Esophagus (tissue), 2 donors: ENCODE results near the gene ADIRF. TPM values are rescaled to one million over a fixed set of nuclear protein-coding genes. Genes with fewer than 3 reads are reported as not detected.

Experiments used
- H3K27ac ChIP-seq, 2 donors: one replicate each; pipeline ENCODE4 v1.5.1; 2013; ENCODE audit warnings: low read depth in 2 of 2, mild to moderate bottlenecking in 2 of 2, inconsistent platforms in 1 of 2, low read length in 1 of 2, moderate library complexity in 1 of 2
- H3K27me3 ChIP-seq, 2 donors: one replicate each; pipeline ENCODE4 v1.6.1; 2013; ENCODE audit warnings: low read length in 2 of 2, control low read depth in 1 of 2, mild to moderate bottlenecking in 1 of 2; ENCODE audit not compliant: insufficient read depth in 2 of 2, control insufficient read depth in 1 of 2
- H3K36me3 ChIP-seq, 2 donors: one replicate each; pipeline ENCODE4 v1.6.1; 2013; ENCODE audit warnings: low read length in 1 of 2; ENCODE audit not compliant: control insufficient read depth in 2 of 2, insufficient read depth in 2 of 2
- H3K4me1 ChIP-seq, 2 donors: one replicate each; pipeline ENCODE4 v1.6.1; 2013; ENCODE audit warnings: low read length in 1 of 2; ENCODE audit not compliant: control insufficient read depth in 2 of 2, insufficient read depth in 2 of 2
- H3K4me3 ChIP-seq, 2 donors: one replicate each; pipeline ENCODE4 v1.5.1; 2013; ENCODE audit warnings: low read length in 2 of 2, mild to moderate bottlenecking in 2 of 2, low read depth in 1 of 2, moderate library complexity in 1 of 2
- H3K9me3 ChIP-seq, 2 donors: one replicate each; pipeline ENCODE4 v1.6.1; 2013; ENCODE audit warnings: mild to moderate bottlenecking in 2 of 2, low read depth in 1 of 2, low read length in 1 of 2, moderate library complexity in 1 of 2; ENCODE audit not compliant: control insufficient read depth in 2 of 2, insufficient read depth in 1 of 2
- WGBS, 2 donors: extraction: QIAGEN DNeasy Blood & Tissue Kit; methylation state at CpG; one replicate each; pipeline ENCODE4 v1.1.7; 2013; 5-methylcytosine and 5-hydroxymethylcytosine counted together
- polyA plus RNA-seq, 2 donors: library from polyadenylated mRNA; stranded (reverse); fragments of 200-250 nt; gene quantifications; one replicate each; pipeline ENCODE4 v1.2.3, GENCODE V29; 2013
- donor health status: healthy with polysubstance abuse.
- donor health status: Bipolar disorder and iron deficiency.

ADIRF gene
- polyA plus RNA-seq, 2 donors: 104 to 437 TPM

DNA sequence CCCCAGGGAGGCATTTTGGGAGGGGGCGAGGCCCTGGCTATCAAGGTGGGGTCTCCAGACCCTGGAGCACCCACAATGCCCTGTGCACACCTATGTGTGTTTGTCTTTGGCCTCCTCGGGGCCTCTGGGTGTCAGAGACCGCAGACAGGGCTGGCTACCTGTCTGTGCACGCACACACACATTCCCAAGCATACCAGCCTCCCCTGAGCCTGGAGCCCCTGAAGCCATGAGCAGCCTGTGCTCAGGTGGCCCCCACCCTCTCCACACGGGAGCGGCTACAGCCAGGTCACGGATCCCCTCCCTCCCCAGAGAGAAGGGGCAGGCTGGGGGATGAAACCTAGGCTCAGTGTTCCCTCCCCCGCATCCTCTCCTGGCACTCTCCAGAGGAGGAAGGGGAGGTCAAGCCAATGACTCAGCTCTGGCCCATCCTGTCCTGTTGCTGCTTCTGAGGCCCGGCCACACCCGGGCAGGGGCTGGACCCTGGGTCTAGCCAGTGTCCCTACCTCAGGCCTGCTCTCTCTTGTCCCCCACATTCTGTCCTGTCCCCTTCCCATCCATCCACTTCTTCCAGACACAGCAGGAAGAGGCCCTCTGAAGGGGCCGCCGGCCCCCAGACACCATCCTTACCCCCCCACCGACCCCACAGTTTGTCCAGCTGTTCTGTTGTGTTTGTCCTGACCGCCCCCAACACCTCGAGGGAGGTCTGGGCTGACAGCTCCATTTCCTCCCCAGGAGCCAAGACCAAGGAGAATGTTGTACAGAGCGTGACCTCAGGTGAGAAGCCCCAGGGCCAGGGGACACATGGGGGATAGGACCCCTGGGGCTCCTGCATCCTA lies 9.2 kb upstream of the ADIRF start:
- WGBS, 2 donors: 34 to 37% methylated on average over 15 to 16 of the region's 16 CpGs
- Histone ChIP-seq H3K36me3 (no peaks in the 10 kb centered on the region), H3K27me3 (no peaks in the 10 kb centered on the region), H3K9me3 (no peaks in the 10 kb centered on the region), H3K27ac (peak overlapping the region; percentile 47 to 69), H3K4me1 (peaks cover 7 to 34% of the 10 kb centered on the region in 2 donors), H3K4me3 (peak overlapping the region; percentile 21 to 35)

DNA sequence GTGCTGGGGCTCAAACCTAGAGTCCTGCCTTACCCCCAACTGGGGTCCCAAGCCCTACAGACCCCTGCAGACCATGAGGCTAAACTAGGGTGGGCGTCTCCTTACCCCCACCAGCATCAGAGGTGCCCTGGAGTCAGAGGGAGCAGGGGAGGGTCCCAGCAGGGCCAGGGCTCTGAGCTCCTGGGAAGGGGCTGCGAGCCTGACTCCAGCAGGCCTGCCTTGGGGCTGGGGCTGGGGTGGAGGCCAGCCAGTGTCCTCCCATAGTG lies 8.6 kb upstream of the ADIRF start:
- Histone ChIP-seq H3K4me3 (no peak overlapping the region), H3K27ac (peak overlapping the region; percentile 25 to 69), H3K9me3 (no peaks in the 10 kb centered on the region), H3K27me3 (no peaks in the 10 kb centered on the region), H3K4me1 (peaks cover 7 to 37% of the 10 kb centered on the region in 2 donors), H3K36me3 (no peaks in the 10 kb centered on the region)
- WGBS, 2 donors: 80 to 89% methylated on average over 2 of the region's 2 CpGs

DNA sequence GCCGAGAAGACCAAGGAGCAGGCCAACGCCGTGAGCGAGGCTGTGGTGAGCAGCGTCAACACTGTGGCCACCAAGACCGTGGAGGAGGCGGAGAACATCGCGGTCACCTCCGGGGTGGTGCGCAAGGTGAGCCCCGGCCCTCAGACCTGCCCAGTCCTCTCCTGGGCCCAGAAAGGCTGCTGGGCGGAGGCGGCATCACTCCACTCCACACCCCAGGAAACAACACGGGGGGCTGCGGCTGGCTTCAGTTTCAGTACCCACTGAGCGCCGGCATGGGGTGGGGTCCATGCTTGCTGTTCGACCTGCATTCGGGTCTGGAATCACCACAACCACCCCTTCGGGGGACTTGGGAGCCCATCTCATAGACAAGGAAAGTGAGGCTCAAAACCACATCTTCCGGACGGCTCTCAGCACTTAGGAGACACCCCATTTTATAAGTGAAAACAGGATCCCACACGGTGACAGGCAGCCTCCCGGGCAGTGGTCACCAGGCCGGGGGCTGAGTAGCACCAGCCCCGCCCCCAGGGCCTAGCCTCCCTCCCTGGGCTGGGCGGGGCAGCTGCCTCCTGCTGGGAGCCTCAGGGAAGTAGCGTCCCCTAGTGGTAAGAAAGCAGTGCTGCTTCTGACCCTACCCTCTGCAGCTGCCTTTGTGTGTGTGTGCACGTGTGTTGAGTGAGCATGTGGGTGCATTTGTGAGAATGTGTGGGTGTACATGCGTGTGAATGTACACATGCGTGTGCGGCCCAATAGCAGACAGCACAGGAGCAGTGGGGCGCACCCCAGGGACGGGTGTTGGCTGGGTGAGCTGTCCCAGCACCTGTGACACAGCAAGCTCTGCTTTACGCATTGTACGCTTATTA lies 8.0 kb upstream of the ADIRF start:
- no peaks in the 10 kb centered on the region for H3K9me3 ChIP-seq
- no peaks in the 10 kb centered on the region for H3K27me3 ChIP-seq
- peaks cover 10 to 36% of the 10 kb centered on the region in 2 donors for H3K4me1 ChIP-seq
- H3K27ac ChIP-seq: peak overlapping the region; percentile 6 to 25
- WGBS, 2 donors: 73 to 74% methylated on average over 37 of the region's 37 CpGs
- no peak overlapping the region for H3K4me3 ChIP-seq
- H3K36me3 ChIP-seq: no peaks in the 10 kb centered on the region

DNA sequence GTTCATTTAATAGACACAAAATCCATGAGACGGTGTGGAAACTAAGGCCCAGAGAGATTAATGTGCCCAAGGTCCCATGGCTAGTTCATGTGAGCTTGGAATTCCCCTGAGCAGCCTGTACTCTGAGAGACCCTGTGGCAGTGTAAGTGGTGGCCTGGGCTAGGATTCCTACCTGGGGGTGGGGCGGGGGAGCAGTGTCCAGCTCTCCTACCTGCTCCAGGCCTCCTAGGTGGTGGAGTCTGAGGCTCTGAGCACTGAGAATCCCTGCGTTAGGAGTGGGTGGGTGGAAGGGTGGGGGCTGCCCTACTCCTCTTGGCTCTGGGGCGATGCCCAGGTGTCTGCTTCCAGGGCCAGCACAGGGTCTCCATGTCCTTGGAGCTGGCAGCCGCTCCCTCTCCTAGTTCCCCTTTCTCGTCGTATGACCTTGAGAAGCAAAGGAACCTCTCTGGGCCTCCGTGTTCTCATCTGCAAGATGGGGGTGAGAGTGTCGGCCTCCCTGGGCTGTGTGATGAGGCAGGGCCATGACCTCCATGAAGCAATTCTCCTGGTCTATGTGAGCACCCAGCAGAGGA lies 7.3 kb upstream of the ADIRF start:
- no peaks in the 10 kb centered on the region for H3K27me3 ChIP-seq
- WGBS, 2 donors: 80 to 81% methylated on average over 9 of the region's 9 CpGs
- H3K4me3 ChIP-seq: no peak overlapping the region
- H3K4me1 ChIP-seq: peaks cover 10 to 35% of the 10 kb centered on the region in 2 donors
- H3K9me3 ChIP-seq: no peaks in the 10 kb centered on the region
- no peak overlapping the region for H3K27ac ChIP-seq
- no peaks in the 10 kb centered on the region for H3K36me3 ChIP-seq

DNA sequence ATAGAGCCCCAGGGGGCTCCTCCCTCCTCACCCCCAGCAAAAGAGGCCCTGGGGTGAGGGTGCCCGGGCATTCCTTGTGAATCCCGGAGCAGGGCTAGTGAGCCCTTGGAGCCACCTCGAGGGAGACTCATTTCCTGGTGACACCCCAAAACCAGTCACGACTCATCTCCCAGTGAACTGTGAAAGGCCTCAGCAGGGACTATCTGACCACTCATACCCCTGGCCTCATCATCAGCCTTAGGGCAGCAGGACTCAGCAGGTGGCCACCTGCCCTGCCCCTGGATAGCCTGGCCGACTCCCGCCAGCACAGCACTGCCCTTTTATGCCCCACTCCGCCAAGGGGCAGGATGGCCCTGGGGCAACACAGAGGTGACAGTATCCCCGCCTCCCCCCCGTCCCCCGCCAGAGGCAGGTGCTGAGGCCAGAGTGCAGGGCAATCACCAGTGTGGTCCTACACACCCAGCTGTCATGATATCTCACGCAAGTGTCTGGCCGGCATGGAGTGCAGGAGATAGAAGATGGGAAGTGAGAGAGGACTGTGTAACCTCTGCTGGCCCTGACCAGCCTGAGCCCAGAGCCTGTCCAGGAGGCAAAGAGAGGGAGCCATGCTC lies 6.7 kb upstream of the ADIRF start:
- Histone ChIP-seq H3K4me1 (peaks cover 10 to 37% of the 10 kb centered on the region in 2 donors), H3K9me3 (no peaks in the 10 kb centered on the region), H3K36me3 (no peaks in the 10 kb centered on the region), H3K27me3 (no peaks in the 10 kb centered on the region), H3K4me3 (no peak overlapping the region), H3K27ac (no peak overlapping the region)
- WGBS, 2 donors: 82 to 84% methylated on average over 11 to 12 of the region's 12 CpGs

DNA sequence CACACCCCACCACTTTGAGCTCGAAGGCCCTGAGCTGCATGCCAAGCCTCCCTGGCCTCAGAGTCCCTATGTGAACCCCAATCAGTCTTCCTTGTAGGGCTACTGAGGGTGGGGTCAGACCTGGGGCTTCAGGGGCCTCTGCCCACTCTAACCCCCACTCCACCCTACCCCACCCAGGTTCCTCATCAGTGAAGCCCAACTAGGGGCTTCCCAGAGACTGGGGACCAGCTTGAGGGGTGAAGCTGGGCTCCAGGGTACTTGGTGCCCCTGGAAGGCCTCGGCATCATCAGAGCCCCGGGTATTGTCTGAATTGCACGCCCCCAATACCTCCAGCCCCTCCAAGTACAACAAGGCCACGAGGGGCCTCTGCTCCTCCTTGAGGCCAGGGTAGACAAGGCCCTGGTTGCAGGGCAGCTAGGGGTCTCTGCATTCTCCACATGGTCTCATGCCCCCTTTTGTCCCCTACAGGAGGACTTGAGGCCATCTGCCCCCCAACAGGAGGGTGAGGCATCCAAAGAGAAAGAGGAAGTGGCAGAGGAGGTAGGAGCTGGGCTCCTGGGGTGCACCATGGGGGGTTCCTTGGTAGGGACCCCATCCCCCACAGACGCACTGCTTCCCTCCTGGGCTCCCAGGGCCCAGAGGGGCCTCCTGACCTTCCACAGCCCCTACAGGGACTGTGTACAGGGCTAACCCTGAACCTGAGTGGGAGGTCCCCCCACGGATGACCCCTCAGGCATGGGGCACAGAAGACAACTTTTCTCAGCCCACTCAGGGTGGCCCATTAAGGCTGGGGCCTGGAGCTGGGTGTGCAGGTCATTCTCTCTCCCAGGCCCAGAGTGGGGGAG lies 5.9 kb upstream of the ADIRF start:
- Histone ChIP-seq H3K4me1 (peaks cover 14 to 44% of the 10 kb centered on the region in 2 donors), H3K4me3 (no peak overlapping the region), H3K27ac (no peak overlapping the region), H3K27me3 (no peaks in the 10 kb centered on the region), H3K36me3 (no peaks in the 10 kb centered on the region), H3K9me3 (no peaks in the 10 kb centered on the region)
- WGBS, 2 donors: 82 to 88% methylated on average over 7 of the region's 7 CpGs

DNA sequence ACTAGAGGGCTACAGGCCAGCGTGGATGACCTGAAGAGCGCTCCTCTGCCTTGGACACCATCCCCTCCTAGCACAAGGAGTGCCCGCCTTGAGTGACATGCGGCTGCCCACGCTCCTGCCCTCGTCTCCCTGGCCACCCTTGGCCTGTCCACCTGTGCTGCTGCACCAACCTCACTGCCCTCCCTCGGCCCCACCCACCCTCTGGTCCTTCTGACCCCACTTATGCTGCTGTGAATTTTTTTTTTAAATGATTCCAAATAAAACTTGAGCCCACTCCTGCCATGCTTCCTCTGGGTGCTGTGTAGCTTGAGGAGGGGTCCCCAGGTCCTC lies 5.3 kb upstream of the ADIRF start:
- Histone ChIP-seq H3K9me3 (no peaks in the 10 kb centered on the region), H3K27me3 (no peaks in the 10 kb centered on the region), H3K27ac (no peak overlapping the region), H3K4me1 (peaks cover 17 to 47% of the 10 kb centered on the region in 2 donors), H3K4me3 (no peak overlapping the region), H3K36me3 (no peaks in the 10 kb centered on the region)
- 88 to 92% methylated on average over 6 to 7 of the region's 7 CpGs for WGBS, 2 donors

DNA sequence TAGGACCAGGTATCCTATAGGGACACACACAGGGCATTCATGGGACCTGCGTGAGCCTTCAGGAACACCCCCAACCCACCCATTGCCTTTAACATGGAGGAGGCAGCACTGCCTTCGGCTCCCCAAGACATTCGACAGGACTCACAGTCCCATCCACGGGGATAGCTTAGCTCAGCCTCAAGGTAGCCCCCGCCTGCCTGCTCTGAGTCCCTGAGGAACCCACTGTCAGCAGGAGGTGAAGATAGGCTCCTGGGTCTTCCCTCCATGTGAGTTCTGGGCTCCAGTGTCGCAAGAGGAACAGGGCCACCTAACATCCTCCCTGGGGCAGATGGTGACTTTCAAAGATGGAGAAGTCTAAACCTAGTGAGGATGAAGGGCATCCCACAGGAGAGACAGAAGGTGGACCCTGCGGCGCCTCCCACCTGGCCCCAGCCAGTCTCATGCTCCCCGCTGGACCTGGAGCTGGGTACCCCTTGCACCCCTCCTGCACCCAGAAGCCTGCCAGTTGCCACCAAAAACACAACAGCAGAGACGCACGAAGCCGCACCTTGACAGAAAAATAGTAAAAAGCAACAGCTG lies 4.9 kb upstream of the ADIRF start:
- Histone ChIP-seq H3K4me1 (peaks cover 14 to 48% of the 10 kb centered on the region in 2 donors), H3K4me3 (no peak overlapping the region), H3K27ac (no peak overlapping the region), H3K27me3 (no peaks in the 10 kb centered on the region), H3K9me3 (no peaks in the 10 kb centered on the region), H3K36me3 (no peaks in the 10 kb centered on the region)
- 94 to 96% methylated on average over 12 of the region's 12 CpGs for WGBS, 2 donors
